ENCODE measurements around the gene RDH8.
"Not testable (repeated sequence)": the region's sequence is repeated elsewhere in the genome, so short reads cannot be mapped to it uniquely, and the experiment has no call there.

Gene RDH8

DNA sequence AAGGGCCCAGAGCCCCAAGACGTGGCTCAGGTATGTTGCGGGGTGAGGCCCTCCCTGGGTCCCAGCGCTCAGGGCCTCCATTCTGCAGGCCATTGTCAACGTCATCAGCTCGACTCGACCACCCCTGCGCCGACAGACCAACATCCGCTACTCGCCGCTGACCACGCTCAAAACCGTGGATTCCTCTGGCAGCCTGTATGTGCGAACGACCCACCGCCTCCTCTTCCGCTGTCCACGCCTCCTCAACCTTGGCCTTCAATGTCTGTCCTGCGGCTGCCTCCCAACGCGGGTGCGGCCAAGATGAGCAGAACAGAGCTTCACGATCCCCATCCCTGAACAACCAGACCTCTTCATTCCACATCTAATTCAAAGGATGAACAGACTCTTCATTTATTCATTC lies 8.2 kb downstream of the RDH8 start:
- no peak for DNase-seq
- H3K36me3 ChIP-seq, result no peaks in the 10 kb centered on the region
- TF ChIP-seq, protein P1, sequence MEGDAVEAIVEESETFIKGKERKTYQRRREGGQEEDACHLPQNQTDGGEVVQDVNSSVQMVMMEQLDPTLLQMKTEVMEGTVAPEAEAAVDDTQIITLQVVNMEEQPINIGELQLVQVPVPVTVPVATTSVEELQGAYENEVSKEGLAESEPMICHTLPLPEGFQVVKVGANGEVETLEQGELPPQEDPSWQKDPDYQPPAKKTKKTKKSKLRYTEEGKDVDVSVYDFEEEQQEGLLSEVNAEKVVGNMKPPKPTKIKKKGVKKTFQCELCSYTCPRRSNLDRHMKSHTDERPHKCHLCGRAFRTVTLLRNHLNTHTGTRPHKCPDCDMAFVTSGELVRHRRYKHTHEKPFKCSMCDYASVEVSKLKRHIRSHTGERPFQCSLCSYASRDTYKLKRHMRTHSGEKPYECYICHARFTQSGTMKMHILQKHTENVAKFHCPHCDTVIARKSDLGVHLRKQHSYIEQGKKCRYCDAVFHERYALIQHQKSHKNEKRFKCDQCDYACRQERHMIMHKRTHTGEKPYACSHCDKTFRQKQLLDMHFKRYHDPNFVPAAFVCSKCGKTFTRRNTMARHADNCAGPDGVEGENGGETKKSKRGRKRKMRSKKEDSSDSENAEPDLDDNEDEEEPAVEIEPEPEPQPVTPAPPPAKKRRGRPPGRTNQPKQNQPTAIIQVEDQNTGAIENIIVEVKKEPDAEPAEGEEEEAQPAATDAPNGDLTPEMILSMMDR (IDR thresholded peaks at IDR 0.05; ENCODE audit: low read depth, low read length), result no peak
- H3K9me3 ChIP-seq, result no peaks in the 10 kb centered on the region
- no peak overlapping the region for H3K4me3 ChIP-seq (ENCODE audit: low read depth, low read length)
- peaks cover 25% of the 10 kb centered on the region for H3K27me3 ChIP-seq
- H3K4me1 ChIP-seq, result no peaks in the 10 kb centered on the region

DNA sequence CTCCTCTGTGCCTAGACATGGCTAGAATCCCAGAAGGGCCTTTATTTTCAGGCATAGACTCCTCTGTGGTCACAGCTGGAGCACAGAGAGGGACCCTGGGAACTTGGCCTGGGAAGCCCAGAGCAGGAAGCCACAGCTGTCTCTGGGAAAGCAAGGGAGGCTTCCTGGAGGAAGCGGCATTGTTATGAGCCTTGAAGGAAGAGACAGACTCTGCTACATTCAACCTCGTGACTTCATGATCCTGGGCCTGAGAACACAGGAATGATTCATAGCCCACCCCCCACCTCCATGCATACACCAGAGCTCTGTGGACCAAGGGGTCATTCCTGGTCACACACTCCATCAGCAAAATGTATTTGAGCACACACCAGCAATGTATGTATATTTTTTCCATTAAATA lies 8.6 kb downstream of the RDH8 start:
- TF ChIP-seq, protein P1 (IDR thresholded peaks at IDR 0.05; ENCODE audit: low read depth, low read length), result no peak
- no peak for DNase-seq
- Histone ChIP-seq H3K27me3 (peaks cover 29% of the 10 kb centered on the region), H3K36me3 (no peaks in the 10 kb centered on the region), H3K9me3 (no peaks in the 10 kb centered on the region), H3K4me3 (ENCODE audit: low read depth, low read length) (no peak overlapping the region), H3K4me1 (no peaks in the 10 kb centered on the region)

DNA sequence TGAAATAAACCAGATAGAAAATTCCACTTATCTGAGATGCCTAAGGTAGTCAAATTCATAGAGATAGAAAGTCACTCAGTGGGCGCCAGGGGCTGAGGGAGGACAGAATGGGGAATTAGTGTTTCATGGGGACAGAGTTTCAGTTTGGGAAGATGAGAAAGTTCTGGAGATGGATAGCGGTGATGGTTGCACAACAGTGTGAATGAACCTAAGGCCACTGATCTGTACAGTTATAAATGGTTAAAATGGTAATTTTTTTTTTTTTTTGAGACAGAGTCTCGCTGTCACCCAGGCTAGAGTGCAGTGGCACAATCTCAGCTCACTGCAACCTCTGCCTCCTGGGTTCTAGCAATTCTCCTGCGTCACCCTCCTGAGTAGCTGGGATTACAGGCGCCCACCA lies 9.8 kb downstream of the RDH8 start:
- not testable (repeated sequence) for DNase-seq

DNA sequence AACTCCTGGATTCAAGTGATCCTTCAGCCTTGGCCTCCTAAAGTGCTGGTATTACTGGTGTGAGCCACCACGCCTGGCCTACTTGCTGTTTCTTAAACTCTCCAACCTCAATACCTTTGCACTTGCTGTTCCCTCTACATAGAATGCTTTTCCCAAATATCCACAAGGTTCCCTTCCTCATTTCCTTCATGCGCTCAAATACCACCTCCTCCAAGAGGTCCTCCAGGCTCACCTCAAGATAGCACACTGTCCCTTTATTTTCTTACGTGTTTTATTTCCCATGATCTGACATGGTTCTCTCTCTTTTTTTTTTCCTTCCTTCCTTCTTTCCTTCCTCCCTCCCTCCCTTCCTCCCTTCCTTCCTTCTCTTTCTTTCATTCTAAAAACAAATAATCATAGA lies 13.5 kb downstream of the RDH8 start:
- TF ChIP-seq, protein P1 (IDR thresholded peaks at IDR 0.05; ENCODE audit: low read depth, low read length), result no peak
- H3K4me1 ChIP-seq, result no peaks in the 10 kb centered on the region
- no peaks in the 10 kb centered on the region for H3K36me3 ChIP-seq
- peaks cover 64% of the 10 kb centered on the region for H3K27me3 ChIP-seq
- no peaks in the 10 kb centered on the region for H3K9me3 ChIP-seq
- no peak overlapping the region for H3K4me3 ChIP-seq (ENCODE audit: low read depth, low read length)
- no peak for DNase-seq

More for the DNA sequence above, 9.8 kb downstream of the RDH8 start:
- not testable (repeated sequence) for H3K4me3 ChIP-seq (ENCODE audit: low read depth, low read length); H3K9me3 ChIP-seq; H3K36me3 ChIP-seq; H3K4me1 ChIP-seq
- peaks cover 38% of the 10 kb centered on the region for H3K27me3 ChIP-seq

DNA sequence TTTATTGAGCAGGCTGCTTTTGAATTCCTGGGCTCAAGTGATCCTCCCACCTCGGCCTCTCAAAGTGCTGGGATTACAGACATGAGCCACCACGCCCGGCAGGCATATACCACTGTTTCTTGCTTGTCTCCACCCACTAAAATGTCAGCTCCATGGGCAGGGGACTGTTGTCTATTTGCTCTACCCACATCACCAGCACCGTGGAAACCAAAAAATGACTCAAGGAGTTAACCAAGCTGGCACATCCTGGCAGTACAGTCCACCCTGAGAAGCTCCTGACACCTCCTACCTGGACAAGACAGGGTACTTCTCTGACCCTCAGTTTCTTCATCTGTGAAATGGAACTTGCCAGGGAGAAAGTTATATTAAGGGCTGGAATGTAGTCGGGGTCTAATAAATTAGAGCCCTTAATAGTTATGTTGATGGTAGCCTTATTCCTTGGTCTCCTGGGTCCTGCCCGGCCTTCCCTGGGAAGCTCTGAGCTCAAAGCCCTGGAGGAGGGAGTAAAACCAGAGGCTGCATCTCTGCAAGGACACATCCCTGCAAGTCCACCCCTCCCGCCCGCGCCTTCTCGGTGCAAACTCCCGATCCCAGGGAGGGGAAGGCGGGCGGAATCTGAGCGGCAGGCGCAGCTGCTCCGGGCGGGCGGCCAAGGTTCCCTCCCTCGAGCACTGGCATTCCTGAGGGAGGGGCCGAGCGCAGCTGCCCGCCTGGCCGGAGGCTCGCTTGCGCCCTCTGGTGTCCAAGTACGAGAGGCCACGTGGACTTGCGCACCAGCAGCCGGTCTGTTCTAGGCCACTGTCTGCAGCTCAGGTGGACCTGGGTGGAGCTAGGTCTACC lies 14.1 kb downstream of the RDH8 start:
- H3K27me3 ChIP-seq, result peaks cover 70% of the 10 kb centered on the region

DNA sequence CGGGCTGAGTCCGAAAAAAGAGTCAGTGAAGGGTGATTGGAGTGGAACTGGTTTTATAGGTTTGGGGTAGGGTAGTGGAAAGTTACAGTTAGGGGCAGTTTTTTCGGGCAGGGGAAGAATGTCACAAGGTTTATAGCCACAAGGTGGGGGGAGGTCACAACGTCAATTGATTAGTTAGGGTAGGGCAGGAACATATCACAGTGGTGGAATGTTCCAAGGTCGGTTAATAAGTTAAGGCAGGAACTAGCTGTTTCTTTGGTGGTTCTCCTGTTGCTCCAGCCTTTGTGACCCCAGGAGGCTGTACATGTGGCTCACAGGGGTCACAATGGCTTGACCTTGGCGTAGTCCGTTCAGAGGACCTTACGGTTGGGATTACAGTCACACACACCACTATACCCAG lies 20.3 kb downstream of the RDH8 start:
- Histone ChIP-seq H3K27me3 (peaks cover 74% of the 10 kb centered on the region), H3K4me1 (no peaks in the 10 kb centered on the region), H3K4me3 (ENCODE audit: low read depth, low read length) (no peak overlapping the region), H3K9me3 (no peaks in the 10 kb centered on the region; the same call in 1 of the 2 replicates), H3K36me3 (no peaks in the 10 kb centered on the region)
- DNase-seq, result no peak
- TF ChIP-seq, protein P1 (IDR thresholded peaks at IDR 0.05; ENCODE audit: low read depth, low read length), result no peak

More for the DNA sequence above, 14.1 kb downstream of the RDH8 start:
- DNase-seq, result peak; percentile 96
- Histone ChIP-seq H3K4me1 (no peaks in the 10 kb centered on the region), H3K36me3 (no peaks in the 10 kb centered on the region), H3K4me3 (ENCODE audit: low read depth, low read length) (no peak overlapping the region), H3K9me3 (no peaks in the 10 kb centered on the region)
- TF ChIP-seq, protein P1 (IDR thresholded peaks at IDR 0.05; ENCODE audit: low read depth, low read length), result peak; percentile 86

Data from BE2C (cell line).